HG03060 (cell line): ENCODE data around the gene ABCB1.
"Not testable (repeated sequence)": the region's sequence is repeated elsewhere in the genome, so short reads cannot be mapped to it uniquely, and the experiment has no call there.

Source experiments
- ATAC-seq: cut with Tn5 transposase; IDR thresholded peaks from one replicate; pipeline ENCODE4 v1.9.1; 2021; ENCODE audit warnings: low read depth, moderate number of reproducible peaks; ENCODE audit not compliant: unreplicated experiment

The ABCB1 gene

DNA sequence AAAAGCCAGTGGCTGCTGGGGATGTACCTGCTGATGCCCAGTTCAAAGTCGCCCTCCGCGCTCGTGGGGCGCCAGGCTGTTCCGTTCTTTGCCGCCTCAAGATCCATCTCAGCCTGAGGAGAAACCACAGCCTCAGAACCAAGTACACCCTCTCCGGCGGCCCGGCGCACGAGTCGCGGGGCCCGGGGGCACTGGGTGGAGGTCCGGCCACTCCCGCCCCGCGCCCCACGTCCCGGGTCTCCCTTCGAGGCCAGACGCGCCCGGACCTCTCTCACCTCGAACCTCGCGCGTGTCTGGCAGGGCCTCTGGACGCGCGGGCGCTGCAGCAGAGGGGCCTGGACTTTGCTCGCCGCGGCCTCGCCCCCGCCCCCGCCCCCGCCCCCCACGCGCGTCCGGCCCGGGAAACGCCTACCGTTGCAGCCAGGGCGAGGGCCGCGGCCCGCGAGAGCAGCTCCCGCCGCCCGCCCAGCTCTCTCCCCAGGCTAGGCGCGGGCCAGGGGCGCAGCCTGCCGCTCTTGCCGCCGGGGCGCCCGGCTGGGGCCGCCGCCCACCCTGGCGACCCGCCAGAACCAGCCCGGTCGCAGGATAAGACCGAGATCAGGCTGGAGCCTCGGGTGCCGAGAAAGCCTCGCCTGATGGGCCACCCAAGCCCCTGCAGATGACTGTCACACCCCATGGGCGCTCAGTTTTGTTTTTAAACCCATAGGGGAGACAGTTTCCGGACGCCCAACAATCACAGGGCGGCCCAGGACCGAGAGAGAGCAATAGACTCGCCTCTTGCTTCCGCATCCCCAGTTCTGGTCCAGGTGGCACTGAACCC is 125.1 kb downstream of the ABCB1 start, which contains the start of gene ABCB4:
TSS of gene ABCB4 (minus strand) at position 322 of the 820 bp plus-strand sequence. CDS start at position 107, 215 bp downstream.
- ATAC-seq, result no peak

DNA sequence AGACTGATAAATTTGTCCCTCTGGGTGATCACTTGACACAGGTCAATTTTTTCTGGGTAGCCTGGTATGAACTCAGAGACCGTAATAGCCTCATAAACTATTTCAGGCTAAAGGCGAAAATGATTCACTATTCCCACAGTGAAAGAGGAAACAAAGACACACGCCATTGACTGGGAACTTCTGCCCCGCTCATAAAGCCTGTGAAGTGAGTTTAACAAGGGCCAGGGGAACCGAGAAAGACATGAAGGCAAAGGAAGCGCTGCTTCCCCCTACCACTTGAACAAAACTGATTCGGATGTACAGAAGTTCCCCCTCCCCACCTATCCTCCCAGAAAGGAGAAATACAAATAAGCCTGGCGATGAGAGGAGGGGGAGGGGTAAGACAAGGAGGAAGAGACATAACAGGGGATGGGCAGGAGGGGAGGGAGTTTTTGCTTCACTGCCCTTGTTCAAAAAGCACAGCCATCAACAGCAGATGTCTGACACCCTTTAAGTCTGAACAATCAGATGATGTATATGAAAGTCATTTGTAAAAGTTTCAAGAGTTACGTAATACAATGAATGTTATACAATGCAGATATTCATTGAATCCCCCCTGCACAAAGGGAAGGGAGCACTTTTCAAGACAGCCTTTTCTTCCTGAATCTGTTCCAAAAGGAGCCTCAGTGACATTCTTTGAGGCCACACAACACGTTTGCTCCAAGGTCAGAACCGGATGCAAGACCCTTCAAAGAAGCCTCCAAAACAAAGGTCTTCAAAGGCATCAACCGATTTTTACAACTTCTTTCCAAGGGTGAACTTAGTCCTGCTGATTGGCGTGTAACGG is 125.9 kb downstream of the ABCB1 start:
- peak; percentile 83 for ATAC-seq

DNA sequence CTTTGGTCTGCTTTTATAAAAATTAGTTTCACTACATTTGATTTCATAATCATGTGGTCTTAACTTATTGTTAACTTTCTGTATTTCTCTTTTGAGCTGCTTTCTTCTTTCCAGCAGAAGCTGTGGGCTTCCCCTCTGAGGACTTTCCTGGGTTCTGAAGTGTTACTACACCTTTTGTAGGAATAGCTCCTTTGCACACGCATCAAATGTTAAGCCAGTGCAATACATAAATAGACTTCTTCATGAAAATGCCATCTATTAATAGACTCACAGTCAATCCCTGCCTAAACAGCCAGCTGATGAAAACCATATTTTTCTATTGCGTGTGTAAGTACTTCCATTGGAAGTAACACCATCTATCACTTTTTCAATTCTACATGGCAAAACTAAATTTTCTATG is 126.7 kb downstream of the ABCB1 start:
- peak; percentile 6 for ATAC-seq

DNA sequence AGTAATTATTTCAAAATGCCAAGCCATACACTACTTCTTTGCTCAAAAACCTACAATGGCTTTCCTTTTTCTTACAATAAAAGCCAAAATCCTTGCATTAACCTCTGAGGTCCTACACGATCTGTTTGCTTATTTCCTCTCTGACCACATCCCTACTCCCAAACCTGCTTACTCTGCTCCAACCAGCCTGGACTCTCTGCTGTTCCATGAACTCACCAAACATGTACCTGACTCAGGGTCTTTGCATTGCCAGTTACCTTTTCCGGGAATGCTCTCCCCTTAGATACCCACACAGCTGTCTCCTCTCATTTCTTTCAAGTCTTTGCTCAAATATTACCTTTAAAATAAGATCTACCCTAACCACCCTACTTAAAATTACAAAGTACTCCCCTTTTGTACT is 127.5 kb downstream of the ABCB1 start:
- ATAC-seq, result no peak

DNA sequence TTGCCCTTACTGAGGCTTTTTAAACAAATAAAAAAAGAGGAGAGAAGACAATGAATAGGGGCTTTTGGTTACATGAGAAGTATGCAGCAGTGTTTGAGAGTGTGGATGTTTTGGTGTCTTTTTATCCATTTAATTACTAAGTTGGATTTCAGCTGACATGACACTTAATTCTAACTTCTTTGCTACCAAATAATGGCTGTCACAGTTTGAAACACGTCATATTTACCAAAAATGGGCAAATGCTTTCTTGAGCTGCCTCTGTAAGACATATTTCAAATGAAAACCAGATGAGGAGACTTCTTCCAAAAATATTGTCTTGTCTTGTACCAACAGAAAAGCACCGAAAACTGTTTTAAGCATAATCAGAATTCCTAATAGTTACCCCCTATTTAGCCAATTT is 129.2 kb downstream of the ABCB1 start:
- ATAC-seq, result no peak

DNA sequence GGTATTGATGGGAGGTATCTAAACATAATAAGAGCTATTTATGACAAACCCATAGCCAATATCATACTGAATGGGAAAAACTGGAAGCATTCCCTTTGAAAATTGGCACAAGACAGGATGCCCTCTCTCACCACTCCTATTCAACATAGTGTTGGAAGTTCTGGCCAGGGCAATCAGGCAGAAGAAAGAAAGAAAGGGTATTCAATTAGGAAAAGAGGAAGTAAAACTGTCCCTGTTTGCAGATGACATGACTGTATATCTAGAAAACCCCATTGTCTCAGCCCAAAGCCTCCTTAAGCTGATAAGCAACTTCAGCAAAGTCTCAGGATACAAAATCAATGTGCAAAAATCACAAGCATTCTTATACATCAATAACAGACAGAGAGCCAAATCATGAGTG is 131.5 kb downstream of the ABCB1 start:
- ATAC-seq, result not testable (repeated sequence)

DNA sequence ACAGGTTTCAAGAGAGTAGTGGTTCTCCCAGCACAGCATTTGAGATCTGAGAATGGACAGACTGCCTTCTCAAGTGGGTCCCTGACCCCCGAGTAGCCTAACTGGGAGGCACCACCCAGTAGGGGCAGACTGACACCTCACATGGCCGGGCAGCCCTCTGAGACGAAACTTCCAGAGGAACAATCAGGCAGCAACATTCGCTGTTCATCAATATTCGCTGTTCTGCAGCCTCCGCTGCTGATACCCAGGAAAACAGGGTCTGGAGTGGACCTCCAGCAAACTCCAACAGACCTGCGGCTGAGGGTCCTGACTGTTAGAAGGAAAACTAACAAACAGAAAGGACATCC is 135.2 kb downstream of the ABCB1 start:
- ATAC-seq, result not testable (repeated sequence)

DNA sequence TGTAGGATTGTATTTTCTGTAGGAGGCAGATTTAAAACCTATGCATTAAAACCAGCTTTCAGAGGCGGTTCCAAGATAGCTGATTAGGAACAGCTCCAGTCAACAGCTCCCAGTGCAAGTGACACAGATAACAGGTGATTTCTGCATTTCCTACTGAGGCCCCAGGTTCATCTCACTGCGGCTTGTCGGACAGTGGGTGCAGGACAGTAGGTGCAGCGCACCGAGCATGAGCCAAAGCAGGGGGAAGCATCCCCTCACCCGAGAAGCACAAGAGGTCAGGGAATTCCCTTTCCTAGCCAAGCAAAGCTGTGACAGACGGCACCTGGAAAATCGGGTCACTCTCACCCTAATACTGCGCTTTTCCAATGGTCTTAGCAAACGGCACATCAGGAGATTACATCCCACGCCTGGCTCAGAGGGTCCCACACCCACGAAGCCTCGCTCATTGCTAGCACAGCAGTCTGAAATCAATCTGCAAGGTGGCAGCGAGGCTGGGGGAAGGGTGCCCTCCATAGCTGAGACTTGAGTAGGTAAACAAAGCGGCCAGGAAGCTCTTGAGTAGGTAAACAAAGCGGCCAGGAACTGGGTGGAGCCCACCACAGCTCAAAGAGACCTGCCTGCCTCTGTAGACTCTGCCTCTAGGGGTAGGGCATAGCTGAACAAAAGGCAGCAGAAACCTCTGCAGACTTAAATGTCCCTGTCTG is 135.7 kb downstream of the ABCB1 start:
- not testable (repeated sequence) for ATAC-seq

DNA sequence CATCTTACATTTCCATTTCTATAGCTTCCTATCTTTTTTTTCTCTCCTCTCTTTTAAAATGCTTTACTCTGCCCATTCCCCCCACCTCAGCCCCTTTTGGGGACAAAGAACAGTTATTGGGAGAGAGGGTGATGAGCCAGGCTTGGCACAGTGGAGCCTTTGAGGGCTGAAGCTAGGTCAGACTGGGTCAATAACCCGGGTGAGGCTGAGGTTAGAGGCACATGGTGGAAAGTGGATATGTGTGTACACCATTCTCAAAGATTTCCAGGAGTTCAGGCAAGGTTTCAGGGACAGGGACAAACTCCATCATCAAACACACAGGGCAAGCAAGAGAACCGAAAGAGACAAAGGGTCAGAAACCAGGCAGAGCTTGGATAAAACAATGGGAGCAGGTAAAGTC is 136.7 kb downstream of the ABCB1 start:
- no peak for ATAC-seq

DNA sequence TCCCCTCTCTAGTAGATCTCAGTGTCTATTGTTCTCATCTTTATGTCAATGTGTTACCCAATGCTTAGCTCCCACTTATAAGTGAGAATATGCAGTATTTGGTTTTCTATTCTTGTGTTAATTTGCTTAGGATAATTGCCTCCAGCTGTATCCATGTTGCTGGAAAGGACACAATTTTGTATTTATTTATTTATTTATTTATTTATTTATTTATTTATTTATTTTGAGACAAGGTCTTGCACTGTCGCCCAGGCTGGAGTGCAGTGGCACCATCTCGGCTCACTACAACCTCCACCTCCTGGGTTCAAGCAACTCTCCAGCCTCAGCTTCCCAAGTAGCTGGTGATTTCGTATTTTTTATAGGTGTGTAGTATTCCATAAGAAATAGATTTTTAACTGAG is 140.2 kb downstream of the ABCB1 start:
- ATAC-seq, result not testable (repeated sequence)

DNA sequence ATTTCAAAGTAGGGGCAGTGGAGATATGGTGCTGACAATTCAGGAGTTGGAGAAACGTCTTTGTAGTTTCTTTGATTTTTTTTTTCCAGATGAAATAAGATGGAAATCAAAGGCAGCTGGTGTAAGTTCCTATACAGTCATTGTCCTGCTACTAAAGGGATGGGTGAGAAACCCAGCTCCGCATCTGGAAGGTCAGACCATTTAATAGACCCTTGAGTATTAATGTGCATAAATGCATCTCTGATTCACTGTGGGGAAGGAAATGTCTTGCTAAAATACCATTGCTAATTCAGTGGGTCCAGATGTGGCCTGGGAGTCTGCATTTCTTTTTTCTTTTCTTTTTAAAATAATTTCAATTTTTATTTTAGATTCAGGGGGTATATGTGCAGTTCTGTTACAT is 140.7 kb downstream of the ABCB1 start:
- ATAC-seq, result no peak

DNA sequence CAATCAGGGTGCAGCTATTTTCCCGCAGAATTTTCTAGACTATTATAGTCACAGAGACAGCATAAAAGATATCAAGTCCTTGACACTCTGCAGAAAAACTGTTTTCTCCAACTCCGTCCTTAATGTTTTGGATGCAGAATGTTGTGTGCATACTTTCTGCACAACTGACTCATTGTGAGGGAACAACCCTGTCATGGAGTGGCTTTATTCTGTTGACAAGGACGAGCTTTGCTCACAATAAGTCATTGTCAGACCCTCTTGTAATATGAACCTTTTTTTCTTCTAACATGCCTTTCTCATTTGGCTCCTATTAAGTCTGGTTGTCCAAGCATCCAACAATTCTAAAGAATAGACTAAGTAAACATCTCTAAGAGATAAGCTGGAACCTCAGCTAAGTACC is 142.5 kb downstream of the ABCB1 start:
- no peak for ATAC-seq

DNA sequence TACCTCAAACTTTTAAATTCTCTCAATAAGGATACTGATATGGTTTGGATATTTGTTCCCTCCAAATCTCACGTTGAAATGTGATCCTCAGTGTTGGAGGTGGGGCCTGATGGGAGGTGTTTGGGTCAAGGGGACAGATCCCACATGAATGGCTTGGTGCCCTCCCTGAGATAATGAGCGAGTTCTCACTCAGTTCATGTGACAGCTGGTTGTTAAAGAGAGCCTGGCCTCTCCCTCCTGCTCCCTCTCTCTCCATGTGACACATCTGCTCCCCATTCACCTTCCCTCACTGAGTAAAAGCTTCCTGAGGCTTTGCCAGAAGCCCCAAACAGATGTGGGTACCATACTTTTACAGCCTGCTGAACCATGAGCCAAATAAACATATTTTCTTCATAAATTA is 144.4 kb downstream of the ABCB1 start:
- ATAC-seq, result no peak
